Psoas muscle (tissue), 8 donors: ENCODE measurements around the gene CEP290. TPM values are rescaled to one million over a fixed set of nuclear protein-coding genes. Genes with fewer than 3 reads are reported as not detected.
"Not testable (repeated sequence)": the region's sequence is repeated elsewhere in the genome, so short reads cannot be mapped to it uniquely, and the experiment has no call there.

ENCODE experiments used
- ATAC-seq, 4 donors: fragments of 200-7000 bp; cut with Tn5 transposase; one replicate each; pipeline ENCODE4 v1.9.1; 2020; ENCODE audit warnings: moderate library complexity in 3 of 4, mild to moderate bottlenecking in 2 of 4
- DNase-seq, 2 donors: peaks; one replicate each; pipeline ENCODE4 v3.0.0-alpha.2; 2020
- H3K27ac ChIP-seq: fragments of 200-600 bp; one replicate; pipeline ENCODE4 v1.8.0; 2022
- H3K27me3 ChIP-seq, 3 donors: fragments of 200-600 bp in 1 of 3; one replicate each; pipeline versions ENCODE4 v1.6.1 to v1.8.0; 2013 to 2022; ENCODE audit warnings: low read length in 2 of 3, mild to moderate bottlenecking in 2 of 3, moderate library complexity in 1 of 3; ENCODE audit not compliant: insufficient read depth in 3 of 3
- H3K36me3 ChIP-seq, 2 donors: fragments of 200-600 bp in 1 of 2; one replicate each; pipeline versions ENCODE4 v1.6.1 to v1.8.0; 2013 to 2022; ENCODE audit warnings: low read depth in 1 of 2, mild to moderate bottlenecking in 1 of 2, moderate library complexity in 1 of 2; ENCODE audit not compliant: insufficient read depth in 1 of 2
- H3K4me1 ChIP-seq: fragments of 200-600 bp; one replicate; pipeline ENCODE4 v1.8.0; 2022
- H3K4me3 ChIP-seq: fragments of 200-600 bp; one replicate; pipeline ENCODE4 v1.8.0; 2022; ENCODE audit warnings: mild to moderate bottlenecking
- H3K9me3 ChIP-seq: fragments of 200-600 bp; one replicate; pipeline ENCODE4 v1.8.0; 2022
- CTCF ChIP-seq: fragments of 200-600 bp; IDR thresholded peaks from one replicate; pipeline ENCODE4 v1.8.0; 2022; ENCODE audit warnings: antibody characterized with exemption
- WGBS, 3 donors: extraction: QIAGEN DNeasy Blood & Tissue Kit; methylation state at CpG; one replicate each; pipeline versions ENCODE4 v1.1.6 to v1.1.7; 2013; 5-methylcytosine and 5-hydroxymethylcytosine counted together
- intact Hi-C, 2 donors: fragments of 100-400 bp; cut with DNase I; formaldehyde crosslinking; loops; one replicate each; pipeline versions ENCODE4 v1.11.0 to v1.14.2; 2022
- polyA plus RNA-seq, 3 donors: library from polyadenylated mRNA; stranded (reverse); fragments of 200-250 nt; gene quantifications; one replicate each; pipeline ENCODE4 v1.2.3, GENCODE V29; 2013
- total RNA-seq, 4 donors: library from RNA; stranded (reverse); fragmentation: NEBNext Ultra II Directional in 2 of 4; extraction: Animal tissue kit (Norgen Biotek cat#: 25700) in 2 of 4; gene quantifications; one replicate each; pipeline versions ENCODE4 v1.2.1 to v1.2.4, GENCODE V29; 2021 to 2023
- donor health status: healthy with polysubstance abuse.
- donor health status: DM: no; HTN: no; CAD: no; lungs with moderate emphysema.
- donor health status: Bipolar disorder and iron deficiency.
- donor health status: healthy.
- donor health status: DM: yes; HTN: yes; CAD: no.
- donor health status: DM: no; HTN: no; CAD: no.
- donor health status: DM: no; HTN: no; CAD: no.
- donor health status: DM: yes; HTN: yes; CAD: no.

CEP290 gene
- total and polyA plus RNA-seq, 7 donors: 1.8 to 7.8 (median 4.5) TPM

- peaks cover 0 to 17% of the 10 kb centered on the region in 2 donors for H3K36me3 ChIP-seq
- H3K27ac ChIP-seq: no peak overlapping the region
- TF ChIP-seq CTCF: no peak
- WGBS, 3 donors: 79 to 93% (median 93%) methylated on average over 1 of the region's 1 CpG
- intact Hi-C loops: no loop called here
- no peaks in the 10 kb centered on the region for H3K9me3 ChIP-seq
- ATAC-seq: no peak
- H3K27me3 ChIP-seq: no peaks in the 10 kb centered on the region
- peaks cover 9% of the 10 kb centered on the region for H3K4me1 ChIP-seq
- DNase-seq: no peak
- no peak overlapping the region for H3K4me3 ChIP-seq
These were observed 104.1 kb downstream of the CEP290 start for GRCh38 chr12:88037770-88038169.

- Histone ChIP-seq H3K4me3 (peak overlapping the region; percentile 85), H3K36me3 (peaks cover 0 to 7% of the 10 kb centered on the region in 2 donors), H3K27me3 (no peaks in the 10 kb centered on the region), H3K27ac (peak overlapping the region; percentile 86), H3K4me1 (peaks cover 9% of the 10 kb centered on the region), H3K9me3 (no peaks in the 10 kb centered on the region)
- intact Hi-C loops: no loop called here
- 23 to 32% (median 29%) methylated on average over 5 of the region's 5 CpGs for WGBS, 3 donors
- DNase-seq (no peak), ATAC-seq (peak in 3 of 4 donors; percentile 50 to 60 (median 55))
- TF ChIP-seq CTCF: no peak
These were observed 105.4 kb downstream of the CEP290 start for GRCh38 chr12:88036353-88036965.

- peaks cover 0 to 3% of the 10 kb centered on the region in 2 donors for H3K36me3 ChIP-seq
- intact Hi-C loops: no loop called here
- H3K9me3 ChIP-seq: no peaks in the 10 kb centered on the region
- H3K4me1 ChIP-seq: peaks cover 9% of the 10 kb centered on the region
- H3K27ac ChIP-seq: peak overlapping the region; percentile 86
- no peak for TF ChIP-seq CTCF
- no peak for DNase-seq
- peak overlapping the region; percentile 85 for H3K4me3 ChIP-seq
- H3K27me3 ChIP-seq: no peaks in the 10 kb centered on the region
- peak in 1 of 4 donors; percentile 18 for ATAC-seq
- WGBS, 3 donors: 4 to 6% (median 5%) methylated on average over 5 of the region's 5 CpGs
These were observed 106.0 kb downstream of the CEP290 start for GRCh38 chr12:88035907-88036289.

- H3K4me1 ChIP-seq: peaks cover 9% of the 10 kb centered on the region
- H3K27me3 ChIP-seq: no peaks in the 10 kb centered on the region
- no peaks in the 10 kb centered on the region for H3K9me3 ChIP-seq
- ATAC-seq (peak; percentile 99), DNase-seq (peak; percentile 93 to 94)
- intact Hi-C loops: no loop called here
- H3K4me3 ChIP-seq: peak overlapping the region; percentile 85
- no peak for TF ChIP-seq CTCF
- WGBS, 3 donors: 0 to 1% (median 0%) methylated on average over 54 of the region's 54 CpGs
- peak overlapping the region; percentile 86 for H3K27ac ChIP-seq
- H3K36me3 ChIP-seq: no peaks in the 10 kb centered on the region
These were observed 106.5 kb downstream of the CEP290 start for GRCh38 chr12:88035271-88035906.

- ATAC-seq, H3K4me3 ChIP-seq, H3K4me1 ChIP-seq, DNase-seq, H3K27ac ChIP-seq, H3K9me3 ChIP-seq, H3K27me3 ChIP-seq, intact Hi-C loops, H3K36me3 ChIP-seq: not testable (repeated sequence)
- WGBS, 3 donors: 84 to 89% (median 88%) methylated on average over 3 of the region's 3 CpGs
These were observed 110.7 kb downstream of the CEP290 start for GRCh38 chr12:88031161-88031560.
